ENCODE results near the gene THSD4. TPM values are rescaled to one million over a fixed set of nuclear protein-coding genes. Genes with fewer than 3 reads are reported as not detected.

Gene THSD4
- total and polyA plus RNA-seq, 7 donors: 0.21 to 3.1 (median 1.8) TPM

GRCh38 chr15:71384501-71384900 is 269.2 kb downstream of the THSD4 start:
- Histone ChIP-seq H3K27me3 (ENCODE audit: insufficient read depth in 3 of 3, low read length in 2 of 3) (no peaks in the 10 kb centered on the region), H3K4me3 (no peak overlapping the region), H3K9me3 (no peaks in the 10 kb centered on the region), H3K4me1 (peaks cover 19% of the 10 kb centered on the region), H3K27ac (no peak overlapping the region), H3K36me3 (ENCODE audit: insufficient read depth in 1 of 2, low read depth in 1 of 2) (no peaks in the 10 kb centered on the region)
- DNase-seq (no peak), ATAC-seq (no peak)
- TF ChIP-seq CTCF (IDR thresholded peaks at IDR 0.05): no peak
- intact Hi-C loops (cut with DNase I): no loop called here
- 80 to 92% (median 89%) methylated on average over 3 of the region's 3 CpGs for WGBS, 3 donors

GRCh38 chr15:71385026-71385425 is 269.8 kb downstream of the THSD4 start:
- Histone ChIP-seq H3K27me3 (ENCODE audit: insufficient read depth in 3 of 3, low read length in 2 of 3) (no peaks in the 10 kb centered on the region), H3K4me3 (no peak overlapping the region), H3K4me1 (peaks cover 19% of the 10 kb centered on the region), H3K9me3 (no peaks in the 10 kb centered on the region), H3K27ac (peak overlapping the region; percentile 24), H3K36me3 (ENCODE audit: insufficient read depth in 1 of 2, low read depth in 1 of 2) (no peaks in the 10 kb centered on the region)
- 21 to 26% (median 25%) methylated on average over 4 of the region's 4 CpGs for WGBS, 3 donors
- intact Hi-C loops (cut with DNase I): loop anchor here in 1 of 2 donors (5.0 kb wide), 1 partner anchor 342 kb away; no protein-coding TSS in a partner anchor
- TF ChIP-seq CTCF (IDR thresholded peaks at IDR 0.05): no peak
- DNase-seq (no peak), ATAC-seq (peak in 1 of 4 donors; percentile 39)

GRCh38 chr15:71385457-71385856 is 270.2 kb downstream of the THSD4 start:
- DNase-seq (no peak), ATAC-seq (peak in 3 of 4 donors; percentile 65 to 88 (median 79))
- TF ChIP-seq CTCF (IDR thresholded peaks at IDR 0.05): no peak
- intact Hi-C loops (cut with DNase I): loop anchor here in 1 of 2 donors (5.0 kb wide), 1 partner anchor 342 kb away; no protein-coding TSS in a partner anchor
- Histone ChIP-seq H3K27ac (peak overlapping the region; percentile 24), H3K4me1 (peaks cover 19% of the 10 kb centered on the region), H3K27me3 (ENCODE audit: insufficient read depth in 3 of 3, low read length in 2 of 3) (no peaks in the 10 kb centered on the region), H3K36me3 (ENCODE audit: insufficient read depth in 1 of 2, low read depth in 1 of 2) (no peaks in the 10 kb centered on the region), H3K9me3 (no peaks in the 10 kb centered on the region), H3K4me3 (no peak overlapping the region)
- WGBS, 3 donors: 16 to 28% (median 19%) methylated on average over 4 of the region's 5 CpGs

- peak in 1 of 4 donors; percentile 36 for ATAC-seq
- WGBS, 3 donors: 49 to 68% (median 55%) methylated on average over 2 of the region's 2 CpGs
These were observed 270.7 kb downstream of the THSD4 start for GRCh38 chr15:71386005-71386404.

More at GRCh38 chr15:71386005-71386404, 270.7 kb downstream of the THSD4 start:
- Histone ChIP-seq H3K36me3 (ENCODE audit: insufficient read depth in 1 of 2, low read depth in 1 of 2) (no peaks in the 10 kb centered on the region), H3K9me3 (no peaks in the 10 kb centered on the region), H3K4me3 (no peak overlapping the region), H3K4me1 (peaks cover 19% of the 10 kb centered on the region), H3K27me3 (ENCODE audit: insufficient read depth in 3 of 3, low read length in 2 of 3) (no peaks in the 10 kb centered on the region), H3K27ac (no peak overlapping the region)
- TF ChIP-seq CTCF (IDR thresholded peaks at IDR 0.05): no peak
- intact Hi-C loops (cut with DNase I): loop anchor here in 1 of 2 donors (1.0 to 5.0 kb wide), 2 partner anchors 53 to 341 kb away; no protein-coding TSS in a partner anchor
- no peak for DNase-seq
